ENCODE results near the gene TCTN3. TPM values are rescaled to one million over a fixed set of nuclear protein-coding genes. Genes with fewer than 3 reads are reported as not detected.

Gene TCTN3
- polyA plus RNA-seq, 1 of the 3 experiments (the other 2 are of a cell fraction) = 39.5 TPM

DNA sequence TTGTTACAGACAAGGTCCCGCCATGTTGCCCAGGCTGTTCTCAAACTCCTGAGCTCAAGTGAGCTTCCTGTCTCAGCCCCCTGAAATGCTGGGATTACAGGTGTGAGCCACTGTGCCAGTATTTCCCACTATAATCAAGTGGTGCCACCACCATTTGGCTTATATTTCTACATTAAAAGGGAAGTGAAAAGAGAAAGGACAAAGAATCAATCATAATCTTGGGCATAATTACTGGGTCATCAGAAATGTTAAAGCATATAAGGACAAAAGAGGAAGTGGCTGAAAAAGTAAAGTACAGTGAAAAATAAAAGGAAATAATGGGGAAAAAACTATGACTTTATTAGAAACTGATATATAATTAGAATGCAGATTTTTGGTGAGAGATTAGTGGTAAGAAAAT lies 36.5 kb upstream of the TCTN3 start:
- ChIA-PET CTCF (no interaction called here), POLR2A (no interaction called here)
- no peaks in the 10 kb centered on the region for H3K4me1 ChIP-seq (ENCODE audit: control insufficient read depth in 1 of 2, insufficient read depth in 2 of 2, low read depth in 1 of 2, low read length in 1 of 2)
- no peaks in the 10 kb centered on the region for H3K79me2 ChIP-seq (ENCODE audit: insufficient read depth)
- no peaks in the 10 kb centered on the region for H3K36me3 ChIP-seq (replicated peaks in 1 of 2; ENCODE audit: control insufficient read depth in 1 of 2, insufficient read depth in 2 of 2, low read length in 1 of 2)
- WGBS (ENCODE audit: low lambda C conversion rate) = 44% methylated on average over 1 of the region's 1 CpG
- H3K27me3 ChIP-seq (ENCODE audit: insufficient read depth) = no peaks in the 10 kb centered on the region; the same call in 1 of the 2 replicates
- H3K4me3 ChIP-seq (ENCODE audit: low read depth in 2 of 2, low read length in 1 of 2) = no peak overlapping the region
- H3F3A ChIP-seq (replicated peaks; ENCODE audit: insufficient read depth) = no peaks in the 10 kb centered on the region
- TF ChIP-seq PBX3 (IDR thresholded peaks at IDR 0.05) (no peak), RAD21 (IDR thresholded peaks at IDR 0.05; ENCODE audit: low read length) (no peak), SIN3A (IDR thresholded peaks at IDR 0.05; ENCODE audit: borderline replicate concordance, low read depth, low read length) (no peak), MEF2A (IDR thresholded peaks at IDR 0.05; ENCODE audit: borderline replicate concordance, low read depth) (no peak), MXI1 (IDR thresholded peaks at IDR 0.05; ENCODE audit: low read depth, low read length) (no peak)
- TF ChIP-seq, protein P1, sequence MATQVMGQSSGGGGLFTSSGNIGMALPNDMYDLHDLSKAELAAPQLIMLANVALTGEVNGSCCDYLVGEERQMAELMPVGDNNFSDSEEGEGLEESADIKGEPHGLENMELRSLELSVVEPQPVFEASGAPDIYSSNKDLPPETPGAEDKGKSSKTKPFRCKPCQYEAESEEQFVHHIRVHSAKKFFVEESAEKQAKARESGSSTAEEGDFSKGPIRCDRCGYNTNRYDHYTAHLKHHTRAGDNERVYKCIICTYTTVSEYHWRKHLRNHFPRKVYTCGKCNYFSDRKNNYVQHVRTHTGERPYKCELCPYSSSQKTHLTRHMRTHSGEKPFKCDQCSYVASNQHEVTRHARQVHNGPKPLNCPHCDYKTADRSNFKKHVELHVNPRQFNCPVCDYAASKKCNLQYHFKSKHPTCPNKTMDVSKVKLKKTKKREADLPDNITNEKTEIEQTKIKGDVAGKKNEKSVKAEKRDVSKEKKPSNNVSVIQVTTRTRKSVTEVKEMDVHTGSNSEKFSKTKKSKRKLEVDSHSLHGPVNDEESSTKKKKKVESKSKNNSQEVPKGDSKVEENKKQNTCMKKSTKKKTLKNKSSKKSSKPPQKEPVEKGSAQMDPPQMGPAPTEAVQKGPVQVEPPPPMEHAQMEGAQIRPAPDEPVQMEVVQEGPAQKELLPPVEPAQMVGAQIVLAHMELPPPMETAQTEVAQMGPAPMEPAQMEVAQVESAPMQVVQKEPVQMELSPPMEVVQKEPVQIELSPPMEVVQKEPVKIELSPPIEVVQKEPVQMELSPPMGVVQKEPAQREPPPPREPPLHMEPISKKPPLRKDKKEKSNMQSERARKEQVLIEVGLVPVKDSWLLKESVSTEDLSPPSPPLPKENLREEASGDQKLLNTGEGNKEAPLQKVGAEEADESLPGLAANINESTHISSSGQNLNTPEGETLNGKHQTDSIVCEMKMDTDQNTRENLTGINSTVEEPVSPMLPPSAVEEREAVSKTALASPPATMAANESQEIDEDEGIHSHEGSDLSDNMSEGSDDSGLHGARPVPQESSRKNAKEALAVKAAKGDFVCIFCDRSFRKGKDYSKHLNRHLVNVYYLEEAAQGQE (IDR thresholded peaks at IDR 0.05; ENCODE audit: low read depth, low read length) = no peak
- no peaks in the 10 kb centered on the region for H3K9me3 ChIP-seq
- H3K9me2 ChIP-seq = no peaks in the 10 kb centered on the region
- no peak for DNase-seq
- no peak overlapping the region for H3K9ac ChIP-seq
- H3K4me2 ChIP-seq = no peak overlapping the region
- H3K27ac ChIP-seq (ENCODE audit: low read depth in 2 of 2, low read length in 1 of 2) = no peak overlapping the region
- H2AFZ ChIP-seq (ENCODE audit: low read depth) = no peak overlapping the region
- H4K20me1 ChIP-seq (ENCODE audit: insufficient read depth) = no peaks in the 10 kb centered on the region

GRCh38 chr10:95729323-95730055 lies 35.8 kb upstream of the TCTN3 start:
- no peaks in the 10 kb centered on the region for H3K79me2 ChIP-seq (ENCODE audit: insufficient read depth)

More at GRCh38 chr10:95729323-95730055, 35.8 kb upstream of the TCTN3 start:
- ChIA-PET POLR2A (no interaction called here), CTCF (interaction anchor here (1.2 to 2.1 kb wide), 2 partner anchors 36 to 142 kb away, joined by 3 to 9 read pairs; partner anchors contain the start of gene TCTN3)
- Histone ChIP-seq H3K4me2 (no peak overlapping the region), H3K9ac (no peak overlapping the region), H3K4me3 (ENCODE audit: low read depth in 2 of 2, low read length in 1 of 2) (no peak overlapping the region), H3K27ac (ENCODE audit: low read depth in 2 of 2, low read length in 1 of 2) (no peak overlapping the region), H2AFZ (ENCODE audit: low read depth) (no peak overlapping the region), H3K4me1 (ENCODE audit: control insufficient read depth in 1 of 2, insufficient read depth in 2 of 2, low read depth in 1 of 2, low read length in 1 of 2) (no peaks in the 10 kb centered on the region), H3K9me3 (no peaks in the 10 kb centered on the region), H3K9me2 (no peaks in the 10 kb centered on the region), H3F3A (replicated peaks; ENCODE audit: insufficient read depth) (no peaks in the 10 kb centered on the region), H3K36me3 (replicated peaks in 1 of 2; ENCODE audit: control insufficient read depth in 1 of 2, insufficient read depth in 2 of 2, low read length in 1 of 2) (no peaks in the 10 kb centered on the region), H4K20me1 (ENCODE audit: insufficient read depth) (no peaks in the 10 kb centered on the region), H3K27me3 (ENCODE audit: insufficient read depth) (no peaks in the 10 kb centered on the region; the same call in 1 of the 2 replicates)
- TF ChIP-seq CTCF (IDR thresholded peaks at IDR 0.05) (no peak), ZBTB33 (IDR thresholded peaks at IDR 0.05; ENCODE audit: borderline replicate concordance, low read depth) (no peak), GATA2 (CRISPR knock-in tag; IDR thresholded peaks at IDR 0.05) (no peak), MXI1 (IDR thresholded peaks at IDR 0.05; ENCODE audit: low read depth, low read length) (no peak), EP300 (IDR thresholded peaks at IDR 0.05; ENCODE audit: borderline replicate concordance in 1 of 2, low read depth in 1 of 2, low read length in 1 of 2) (no peak), YY1 (IDR thresholded peaks at IDR 0.05; ENCODE audit: low read depth) (no peak), POLR2AphosphoS5 (IDR thresholded peaks at IDR 0.05; ENCODE audit: low read depth, low read length) (no peak)
- TF ChIP-seq, protein P2, sequence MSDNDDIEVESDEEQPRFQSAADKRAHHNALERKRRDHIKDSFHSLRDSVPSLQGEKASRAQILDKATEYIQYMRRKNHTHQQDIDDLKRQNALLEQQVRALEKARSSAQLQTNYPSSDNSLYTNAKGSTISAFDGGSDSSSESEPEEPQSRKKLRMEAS (IDR thresholded peaks at IDR 0.05; ENCODE audit: low read depth) = no peak
- no peak for DNase-seq
- 27% methylated on average over 3 of the region's 3 CpGs for WGBS (ENCODE audit: low lambda C conversion rate)
